Activated T-cell treated with anti-CD3 and anti-CD28 coated beads, Interleukin-2, amount 50 U/mL, for 72 hours (primary cell): Measurements from ENCODE around the gene PCNX1. TPM values are rescaled to one million over a fixed set of nuclear protein-coding genes. Genes with fewer than 3 reads are reported as not detected.
"Not testable (repeated sequence)": the region's sequence is repeated elsewhere in the genome, so short reads cannot be mapped to it uniquely, and the experiment has no call there.

Source experiments
- ATAC-seq, 2 donors: fragments of 150-1000 bp; cut with Tn5 transposase; replicated peaks in 1 of 2; 2 replicates each; pipeline ENCODE4 v1.10.0; 2021; ENCODE audit warnings: moderate library complexity in 2 of 2, mild to moderate bottlenecking in 1 of 2
- DNase-seq, 2 donors: peaks; one replicate each; pipeline ENCODE4 v3.0.0; 2021 to 2022; ENCODE audit warnings: mixed read lengths in 1 of 2
- H3K27ac Mint-ChIP-seq: one replicate; pipeline ENCODE4 v1.8.0; 2022; ENCODE audit warnings: mild to moderate bottlenecking, moderate library complexity, mixed read lengths
- H3K27me3 Mint-ChIP-seq: one replicate; pipeline ENCODE4 v1.8.0; 2022; ENCODE audit warnings: low read depth, mixed read lengths
- H3K36me3 Mint-ChIP-seq, 2 donors: one replicate each; pipeline ENCODE4 v1.8.0; 2022; ENCODE audit warnings: mixed read lengths in 2 of 2, mild to moderate bottlenecking in 1 of 2; ENCODE audit not compliant: insufficient read depth in 2 of 2
- H3K4me1 Mint-ChIP-seq: one replicate; pipeline ENCODE4 v1.8.0; 2022; ENCODE audit warnings: low read depth, mixed read lengths
- H3K4me3 Mint-ChIP-seq, 2 donors: one replicate each; pipeline ENCODE4 v1.8.0; 2022; ENCODE audit warnings: mild to moderate bottlenecking in 2 of 2, mixed read lengths in 2 of 2, moderate library complexity in 2 of 2
- H3K9me3 Mint-ChIP-seq, 2 donors: one replicate each; pipeline ENCODE4 v1.8.0; 2022; ENCODE audit warnings: mixed read lengths in 2 of 2
- total RNA-seq, 2 donors: library from RNA; stranded (reverse); gene quantifications; one replicate each; pipeline ENCODE4 v1.2.3, GENCODE V29; 2022

The PCNX1 gene
- total RNA-seq, 2 donors from 2014 or later: 83.3 to 85.8 TPM

DNA sequence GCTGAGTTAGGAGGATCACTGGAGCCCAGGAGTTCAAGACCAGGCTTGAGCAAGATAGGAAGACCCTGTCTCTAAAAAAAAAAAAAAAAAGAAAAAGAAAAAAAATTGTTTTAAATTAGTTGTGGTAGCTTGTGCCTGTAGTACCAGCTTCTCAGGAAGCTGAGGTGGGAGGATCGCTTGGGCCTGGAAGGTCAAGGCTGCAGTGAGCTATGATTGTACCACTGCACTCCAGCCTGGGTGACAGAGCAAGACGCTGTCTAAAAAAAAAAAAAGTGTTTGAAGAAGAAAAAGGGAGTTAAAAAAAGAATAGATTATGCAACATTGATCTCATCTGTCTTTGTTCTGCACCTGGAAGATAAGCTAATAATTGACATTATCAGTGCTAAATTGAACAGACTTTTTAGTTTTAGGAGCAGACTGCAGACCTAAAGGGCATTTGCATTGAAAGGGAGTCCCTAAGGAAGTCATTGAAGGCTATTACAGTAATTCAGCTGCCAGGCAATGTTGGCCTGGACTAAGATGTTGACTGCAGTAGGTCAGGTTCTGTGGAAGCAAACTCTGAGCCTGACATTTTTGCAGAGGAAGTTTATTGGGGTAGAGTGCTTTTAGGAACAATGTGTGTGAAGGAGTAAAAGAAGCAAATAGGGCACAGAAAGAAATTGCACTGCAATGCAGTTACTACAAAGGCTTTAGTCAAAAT lies 215.8 kb downstream of the PCNX1 start:
- DNase-seq (no peak), ATAC-seq (no peak)
- H3K27ac Mint-ChIP-seq: no peak overlapping the region
- H3K27me3 Mint-ChIP-seq: no peaks in the 10 kb centered on the region
- no peaks in the 10 kb centered on the region for H3K9me3 Mint-ChIP-seq
- no peak overlapping the region for H3K4me3 Mint-ChIP-seq
- peaks cover 23% of the 10 kb centered on the region for H3K4me1 Mint-ChIP-seq
- H3K36me3 Mint-ChIP-seq: peaks cover 2 to 4% of the 10 kb centered on the region in 2 donors

- Mint-ChIP-seq H3K4me3 (no peak overlapping the region), H3K27me3 (no peaks in the 10 kb centered on the region), H3K9me3 (no peaks in the 10 kb centered on the region), H3K36me3 (peaks cover 2% of the 10 kb centered on the region in 2 donors), H3K4me1 (peaks cover 17% of the 10 kb centered on the region), H3K27ac (no peak overlapping the region)
- ATAC-seq (no peak), DNase-seq (no peak)
Observed at GRCh38 chr14:71123579-71124135, 216.4 kb downstream of the PCNX1 start.

DNA sequence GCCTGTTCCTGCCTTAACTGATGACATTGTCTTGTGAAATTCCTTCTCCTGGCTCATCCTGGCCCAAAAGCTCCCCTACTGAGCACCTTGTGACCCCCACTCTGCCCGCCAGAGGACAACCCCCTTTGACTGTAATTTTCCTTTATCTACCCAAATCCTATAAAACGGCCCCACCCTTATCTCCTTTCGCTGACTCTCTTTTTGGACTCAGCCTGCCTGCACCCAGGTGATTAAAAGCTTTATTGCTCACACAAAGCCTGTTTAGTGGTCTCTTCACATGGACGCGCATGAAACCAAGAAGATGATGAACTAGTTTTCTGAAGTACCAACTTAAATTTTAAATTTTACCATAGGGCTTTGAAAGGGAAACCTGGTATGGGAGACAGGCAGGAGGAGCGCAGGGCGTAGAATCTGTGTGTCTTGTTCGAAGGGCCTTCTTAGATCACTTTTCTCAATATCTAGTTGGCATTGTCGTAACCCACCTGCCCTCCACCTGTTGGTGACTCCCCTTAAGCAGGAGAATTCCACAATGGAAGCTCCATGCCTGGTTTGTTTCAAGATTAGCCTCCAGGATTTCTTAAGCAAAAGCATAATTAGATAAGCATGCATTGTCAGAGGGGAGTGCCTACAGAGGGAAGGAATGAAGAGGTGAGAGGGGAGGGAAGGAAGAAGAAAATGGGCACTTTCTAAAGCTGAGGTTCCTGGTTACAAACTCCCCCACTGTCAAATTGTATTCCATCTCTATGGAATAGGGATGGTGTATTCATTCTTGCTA lies 222.6 kb downstream of the PCNX1 start:
- Mint-ChIP-seq H3K4me1 (peaks cover 16% of the 10 kb centered on the region), H3K27ac (peak overlapping the region; percentile 5)
- DNase-seq: not testable (repeated sequence)

GRCh38 chr14:71130491-71131179 lies 223.4 kb downstream of the PCNX1 start:
- H3K36me3 Mint-ChIP-seq: no peaks in the 10 kb centered on the region
- peak; percentile 68 to 78 for ATAC-seq
- peaks cover 3% of the 10 kb centered on the region in 2 donors for H3K9me3 Mint-ChIP-seq
- H3K4me1 Mint-ChIP-seq: peaks cover 16% of the 10 kb centered on the region
- peak overlapping the region in 1 of 2 donors; percentile 37 for H3K4me3 Mint-ChIP-seq
- DNase-seq: peak in 1 of 2 donors; percentile 49
- H3K27ac Mint-ChIP-seq: no peak overlapping the region
- H3K27me3 Mint-ChIP-seq: peaks cover 8% of the 10 kb centered on the region

More for the DNA sequence above, 222.6 kb downstream of the PCNX1 start:
- H3K4me3 Mint-ChIP-seq, H3K9me3 Mint-ChIP-seq, ATAC-seq, H3K36me3 Mint-ChIP-seq, H3K27me3 Mint-ChIP-seq: not testable (repeated sequence)

GRCh38 chr14:71133296-71133695 lies 226.0 kb downstream of the PCNX1 start:
- no peak for ATAC-seq

DNA sequence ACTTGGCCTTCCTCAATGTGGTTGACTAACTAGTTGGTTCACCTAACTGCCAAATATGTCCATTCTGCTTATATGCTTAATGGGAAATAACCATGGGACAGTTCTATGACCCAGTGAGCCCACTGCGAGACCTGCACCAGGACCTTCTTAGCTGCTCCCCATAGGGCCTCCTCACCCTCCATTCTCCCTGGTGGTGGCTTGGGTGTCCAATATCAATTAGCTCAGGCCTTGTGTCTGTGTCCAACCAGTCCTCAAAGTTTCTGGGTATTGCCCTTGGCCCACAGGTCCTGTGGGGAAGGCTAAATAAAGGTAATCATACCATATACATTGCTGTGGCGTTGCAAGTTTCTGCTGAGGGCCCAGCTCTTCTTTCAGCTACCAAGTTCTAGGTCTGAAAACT lies 228.2 kb downstream of the PCNX1 start:
- Mint-ChIP-seq H3K36me3 (no peaks in the 10 kb centered on the region), H3K9me3 (peaks cover 3% of the 10 kb centered on the region in 2 donors), H3K27ac (no peak overlapping the region), H3K4me1 (peaks cover 20% of the 10 kb centered on the region), H3K4me3 (no peak overlapping the region), H3K27me3 (peaks cover 15% of the 10 kb centered on the region)
- no peak for DNase-seq
- ATAC-seq: no peak

More at GRCh38 chr14:71133296-71133695, 226.0 kb downstream of the PCNX1 start:
- Mint-ChIP-seq H3K27ac (no peak overlapping the region), H3K9me3 (peaks cover 3% of the 10 kb centered on the region in 2 donors), H3K4me1 (peaks cover 16% of the 10 kb centered on the region), H3K36me3 (no peaks in the 10 kb centered on the region), H3K27me3 (peaks cover 15% of the 10 kb centered on the region), H3K4me3 (no peak overlapping the region)
- no peak for DNase-seq

DNA sequence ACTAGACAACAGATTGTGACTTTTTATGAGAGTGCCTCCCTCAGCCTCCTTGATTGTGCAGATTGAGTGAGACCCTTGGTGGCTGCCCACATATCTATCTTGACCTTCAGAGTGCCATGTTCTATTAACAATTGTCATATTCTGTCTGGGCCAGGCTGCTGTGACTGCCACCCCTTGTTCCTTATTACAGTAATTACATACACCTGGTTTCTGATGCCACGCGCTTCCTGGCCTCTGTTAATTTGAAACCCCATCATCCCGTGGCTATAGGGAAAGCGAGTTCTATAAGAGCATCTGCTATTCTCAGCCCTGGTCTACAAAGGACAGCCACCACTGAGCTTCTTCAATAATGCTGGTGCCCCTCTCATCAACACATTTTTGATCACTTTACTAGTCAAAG lies 228.7 kb downstream of the PCNX1 start:
- H3K36me3 Mint-ChIP-seq: no peaks in the 10 kb centered on the region
- H3K27me3 Mint-ChIP-seq: peaks cover 15% of the 10 kb centered on the region
- no peak overlapping the region for H3K27ac Mint-ChIP-seq
- no peak for DNase-seq
- no peak overlapping the region for H3K4me3 Mint-ChIP-seq
- peaks cover 18% of the 10 kb centered on the region for H3K4me1 Mint-ChIP-seq
- H3K9me3 Mint-ChIP-seq: peaks cover 3% of the 10 kb centered on the region in 2 donors
- ATAC-seq: no peak

DNA sequence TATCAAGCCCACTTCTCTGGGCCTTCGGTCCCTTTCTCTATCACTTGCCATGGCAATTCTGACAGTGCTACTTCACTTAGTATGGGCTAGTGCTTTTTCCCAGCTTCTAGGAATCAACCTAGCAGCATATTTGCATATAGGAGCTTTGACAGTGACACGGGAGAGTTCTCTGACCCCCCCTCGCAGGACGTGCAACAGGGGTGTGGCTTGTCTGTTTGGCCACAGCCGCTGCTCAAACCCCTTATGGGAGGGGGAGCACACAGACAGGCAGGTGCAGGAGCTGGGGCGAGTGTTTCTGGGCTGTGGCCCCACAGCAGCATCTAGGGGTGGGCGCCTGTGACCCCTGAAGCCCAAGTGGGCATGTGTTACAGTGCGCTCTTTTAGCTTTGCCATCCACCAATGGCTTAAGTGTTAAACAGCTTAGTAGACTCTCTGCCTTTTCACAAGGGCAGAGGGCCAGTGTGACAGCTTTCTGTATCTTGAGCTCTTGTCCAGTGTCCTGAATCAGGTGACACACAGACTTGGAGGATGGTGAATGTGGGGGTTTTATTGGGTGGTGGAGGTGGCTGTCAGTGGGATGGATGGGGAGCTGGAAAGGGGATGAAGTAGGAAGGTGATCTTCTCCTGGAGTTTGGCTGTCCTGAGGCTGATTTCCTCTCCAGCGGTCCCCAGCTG lies 229.3 kb downstream of the PCNX1 start:
- H3K36me3 Mint-ChIP-seq: no peaks in the 10 kb centered on the region
- H3K27ac Mint-ChIP-seq: no peak overlapping the region
- peaks cover 15% of the 10 kb centered on the region for H3K27me3 Mint-ChIP-seq
- ATAC-seq (no peak), DNase-seq (no peak)
- H3K9me3 Mint-ChIP-seq: peaks cover 3% of the 10 kb centered on the region in 2 donors
- H3K4me3 Mint-ChIP-seq: no peak overlapping the region
- peaks cover 18% of the 10 kb centered on the region for H3K4me1 Mint-ChIP-seq

DNA sequence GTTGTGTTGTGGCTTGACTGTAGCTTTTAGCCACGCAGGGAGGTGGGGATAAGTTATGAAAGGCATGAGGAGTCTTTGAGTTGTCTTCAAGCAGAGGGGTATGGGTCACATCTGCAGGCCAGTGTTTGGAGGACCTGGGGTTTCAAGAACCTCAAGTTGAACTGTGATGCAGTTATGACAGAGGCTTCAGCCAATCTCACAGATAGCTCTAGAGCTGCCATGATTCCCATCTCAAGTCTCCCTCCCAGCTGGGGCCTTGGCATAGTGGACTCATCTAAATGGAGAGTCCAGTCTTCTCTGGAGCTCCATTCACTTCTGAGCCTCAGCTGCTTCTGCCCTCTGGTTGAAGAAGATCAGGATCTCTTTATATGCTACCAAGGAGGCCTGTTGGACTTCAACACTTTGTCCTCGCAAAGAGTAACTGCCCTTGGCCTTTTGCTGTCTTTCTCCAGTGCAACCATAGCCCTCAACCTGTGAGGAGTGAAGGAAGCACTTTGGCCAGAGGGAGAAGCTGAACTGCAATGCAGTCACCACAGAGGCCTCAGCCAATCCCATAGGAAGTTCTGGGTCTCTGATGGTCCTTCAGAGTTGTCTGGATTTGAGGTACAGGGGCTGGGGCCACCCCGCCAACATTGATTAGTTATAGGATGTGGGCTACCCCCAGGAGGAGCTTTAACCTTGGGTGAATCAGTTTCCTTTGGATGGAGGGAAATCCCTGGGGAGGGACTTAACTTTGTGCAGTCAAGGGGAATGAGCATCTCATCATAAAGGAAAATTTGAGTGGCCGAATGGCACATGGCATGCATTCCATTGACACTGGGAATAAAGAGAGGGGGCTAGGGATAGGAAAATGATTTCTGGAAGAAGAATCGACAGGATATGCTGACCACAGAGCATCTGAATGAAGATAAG lies 230.5 kb downstream of the PCNX1 start:
- Mint-ChIP-seq H3K36me3 (no peaks in the 10 kb centered on the region), H3K9me3 (peaks cover 3% of the 10 kb centered on the region in 2 donors), H3K27me3 (peaks cover 15% of the 10 kb centered on the region), H3K4me3 (no peak overlapping the region), H3K4me1 (peaks cover 29% of the 10 kb centered on the region), H3K27ac (no peak overlapping the region)
- DNase-seq (no peak), ATAC-seq (no peak)

DNA sequence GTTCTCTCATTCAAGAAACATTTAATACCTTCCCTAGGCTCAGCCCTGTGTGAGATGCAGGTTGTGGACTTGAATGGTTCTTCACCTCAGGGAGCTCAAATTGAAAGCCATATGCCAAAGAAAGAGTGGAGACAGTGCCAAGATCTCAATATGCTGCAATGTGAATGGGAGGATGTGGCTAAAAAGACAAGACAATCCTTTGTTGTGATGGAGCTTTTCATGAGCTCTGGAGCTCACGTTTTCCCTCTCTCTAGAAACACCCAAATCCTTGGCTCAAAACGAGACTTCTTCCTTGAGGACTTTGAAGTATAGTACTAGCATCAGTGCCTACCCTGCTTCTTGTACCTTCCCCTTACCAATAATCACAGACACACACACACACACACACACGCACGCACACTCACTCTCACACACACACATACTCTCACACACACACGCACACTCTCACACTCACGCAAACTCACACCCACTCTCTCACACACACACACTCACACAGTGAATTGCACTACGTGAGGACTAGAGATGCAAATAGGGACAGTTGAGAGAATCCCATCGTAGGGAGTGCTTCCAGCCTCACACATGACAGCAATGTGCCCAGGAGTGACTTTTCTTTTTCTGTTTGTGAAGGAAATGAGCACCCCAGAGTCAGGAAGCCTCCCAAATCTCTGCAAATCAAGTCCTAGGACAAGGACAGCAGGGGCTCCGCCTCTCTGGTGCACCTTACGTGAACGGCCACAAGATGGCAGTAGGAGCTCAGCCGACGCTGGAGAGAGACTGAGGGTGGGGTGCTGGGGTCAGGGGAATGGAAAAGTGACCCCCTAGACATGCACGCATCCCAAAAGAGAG lies 231.4 kb downstream of the PCNX1 start:
- Mint-ChIP-seq H3K27me3 (peaks cover 7% of the 10 kb centered on the region), H3K36me3 (peaks cover 0 to 4% of the 10 kb centered on the region in 2 donors), H3K4me1 (peaks cover 38% of the 10 kb centered on the region), H3K9me3 (no peaks in the 10 kb centered on the region), H3K27ac (no peak overlapping the region), H3K4me3 (no peak overlapping the region)
- DNase-seq (peak; percentile 62 to 71), ATAC-seq (no peak)

- peaks cover 0 to 5% of the 10 kb centered on the region in 2 donors for H3K36me3 Mint-ChIP-seq
- peaks cover 46% of the 10 kb centered on the region for H3K4me1 Mint-ChIP-seq
- no peak for ATAC-seq
- no peak overlapping the region for H3K4me3 Mint-ChIP-seq
- H3K9me3 Mint-ChIP-seq: no peaks in the 10 kb centered on the region
- H3K27ac Mint-ChIP-seq: no peak overlapping the region
- no peak for DNase-seq
- peaks cover 7% of the 10 kb centered on the region for H3K27me3 Mint-ChIP-seq
Observed at GRCh38 chr14:71139294-71139946, 232.2 kb downstream of the PCNX1 start.
